SKM-1 (cell line): ENCODE measurements around the gene ZKSCAN3.
A peak's percentile ranks its signal among the peaks of the same experiment; 100 is the strongest.
"Not testable (repeated sequence)": the region's sequence is repeated elsewhere in the genome, so short reads cannot be mapped to it uniquely, and the experiment has no call there.

ENCODE experiments used
- DNase-seq: peaks from one replicate; lab custom pipeline; 2025; ENCODE audit not compliant: unreplicated experiment; lab: John Stamatoyannopoulos, UW

Gene ZKSCAN3

GRCh38 chr6:28340310-28341095, 9.2 kb upstream of the ZKSCAN3 start:
- DNase-seq: no peak

GRCh38 chr6:28343898-28344677, 5.7 kb upstream of the ZKSCAN3 start:
- no peak for DNase-seq

GRCh38 chr6:28345201-28345600, 4.5 kb upstream of the ZKSCAN3 start:
- DNase-seq: no peak

GRCh38 chr6:28347119-28347518, 2.6 kb upstream of the ZKSCAN3 start:
- no peak for DNase-seq

GRCh38 chr6:28349344-28349891, 329 bp upstream of the ZKSCAN3 start:
- no peak for DNase-seq

- DNase-seq: no peak
Observed at GRCh38 chr6:28351087-28351486, 1.3 kb downstream of the ZKSCAN3 start.

GRCh38 chr6:28351493-28351925, 1.8 kb downstream of the ZKSCAN3 start:
- DNase-seq: no peak

GRCh38 chr6:28353356-28353755, 3.6 kb downstream of the ZKSCAN3 start:
- no peak for DNase-seq

- DNase-seq: no peak
Observed at GRCh38 chr6:28353981-28354676, 4.4 kb downstream of the ZKSCAN3 start.

- DNase-seq: no peak
Observed at GRCh38 chr6:28354688-28355554, 5.2 kb downstream of the ZKSCAN3 start.

GRCh38 chr6:28355743-28356665, 6.3 kb downstream of the ZKSCAN3 start:
- DNase-seq: peak; percentile 68

GRCh38 chr6:28356666-28357020, 6.9 kb downstream of the ZKSCAN3 start:
- no peak for DNase-seq

- no peak for DNase-seq
Observed at GRCh38 chr6:28357036-28357435, 7.3 kb downstream of the ZKSCAN3 start.

GRCh38 chr6:28359562-28359961, 9.8 kb downstream of the ZKSCAN3 start:
- DNase-seq: not testable (repeated sequence)

- DNase-seq: no peak
Observed at GRCh38 chr6:28360961-28361360, 11.2 kb downstream of the ZKSCAN3 start.

- DNase-seq: not testable (repeated sequence)
Observed at GRCh38 chr6:28365590-28365989, 15.8 kb downstream of the ZKSCAN3 start.

- DNase-seq: no peak
Observed at GRCh38 chr6:28368522-28368921, 18.8 kb downstream of the ZKSCAN3 start.

- no peak for DNase-seq
Observed at GRCh38 chr6:28369463-28369862, 19.7 kb downstream of the ZKSCAN3 start.

- DNase-seq: no peak
Observed at GRCh38 chr6:28370440-28370839, 20.7 kb downstream of the ZKSCAN3 start.
